HL-60 (cell line): ENCODE measurements around the gene RRP1.

Experiments
- CTCF ChIP-seq: IDR thresholded peaks from one replicate; pipeline ENCODE4 v1.5.1; 2011; ENCODE audit warnings: low read length, control low read depth, inconsistent platforms; ENCODE audit not compliant: insufficient read depth
- GABPA ChIP-seq: IDR thresholded peaks from 2 replicates; pipeline ENCODE4 v1.6.1; 2012; ENCODE audit warnings: low read depth
- POLR2AphosphoS5 ChIP-seq: IDR thresholded peaks from 2 replicates; pipeline ENCODE4 v1.6.1; 2012; ENCODE audit warnings: low read depth
- REST ChIP-seq: IDR thresholded peaks from 2 replicates; pipeline ENCODE4 v1.6.1; 2012; ENCODE audit warnings: low read depth; ENCODE audit not compliant: insufficient replicate concordance
- SPI1 ChIP-seq: IDR thresholded peaks from 2 replicates; pipeline ENCODE4 v1.6.1; 2012; ENCODE audit warnings: low read depth, mild to moderate bottlenecking, borderline replicate concordance

GRCh38 chr21:43810505-43811261 is 21.3 kb downstream of the RRP1 start:
- TF ChIP-seq CTCF (peak; percentile 85), POLR2AphosphoS5 (0 out of 2 replicates have a peak, but pooled peaks have one; percentile 9), REST (no peak), GABPA (no peak), SPI1 (no peak)
